Fibroblast of skin of abdomen (primary cell): ENCODE data around the gene DENND4B.
"Not testable (repeated sequence)": the region's sequence is repeated elsewhere in the genome, so short reads cannot be mapped to it uniquely, and the experiment has no call there.

ENCODE experiments used
- DNase-seq: peaks from one replicate; pipeline ENCODE4 v3.0.0-alpha.2; 2013

DENND4B gene

GRCh38 chr1:153928245-153928644 is 18.3 kb downstream of the DENND4B start:
- DNase-seq, result no peak

- no peak for DNase-seq
Observed at GRCh38 chr1:153926405-153926804, 20.1 kb downstream of the DENND4B start.

GRCh38 chr1:153922972-153923925 is 23.3 kb downstream of the DENND4B start, which contains the start of gene GATAD2B:
TSS of gene GATAD2B (minus strand) at chr1:153922972. CDS start at chr1:153828347, 94,625 bp downstream.
- DNase-seq, result peak; percentile 100

DNA sequence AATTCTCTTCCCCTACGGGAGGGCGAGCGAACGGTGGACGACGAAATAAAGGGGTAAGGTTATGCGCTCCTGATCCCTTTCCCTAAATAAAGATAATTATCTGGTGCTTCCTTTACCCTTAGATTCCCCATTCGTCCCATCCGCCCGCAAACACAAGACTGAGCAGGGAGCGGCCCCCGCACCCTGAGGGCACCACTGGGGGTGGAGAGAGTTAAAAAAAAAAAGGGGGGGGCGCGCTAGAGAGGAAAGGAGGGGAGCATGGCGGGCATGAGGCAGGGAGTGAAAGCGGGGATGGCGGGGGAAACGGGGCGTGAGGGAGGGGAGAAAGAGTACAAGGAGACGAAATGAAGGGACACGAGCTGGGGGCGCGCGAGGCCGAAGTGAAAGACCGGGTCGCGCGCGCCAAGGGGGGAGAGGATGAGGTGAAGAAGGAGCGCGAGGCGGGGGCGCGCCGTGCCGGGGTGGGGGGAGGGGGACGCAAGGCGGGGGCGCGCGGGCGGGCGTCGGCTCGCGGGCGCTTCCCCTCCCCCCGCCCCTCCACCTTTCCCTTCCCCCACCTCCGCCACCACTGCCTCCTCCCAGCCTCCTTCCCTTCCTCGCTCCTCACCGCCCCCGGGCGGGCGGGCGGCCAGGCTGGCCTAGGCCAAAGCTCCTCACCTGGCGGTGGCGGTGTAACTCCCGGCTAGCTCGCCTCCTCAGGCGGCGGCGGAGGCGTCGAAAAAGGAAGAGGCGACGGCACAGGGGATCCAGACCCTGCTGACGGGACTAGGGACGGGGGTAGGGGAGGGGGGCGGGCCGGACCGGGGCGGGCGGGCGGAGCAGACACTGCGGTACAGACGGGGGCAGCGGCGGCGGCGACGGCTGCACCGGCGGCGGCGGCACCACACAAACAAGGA is 24.2 kb downstream of the DENND4B start:
- no peak for DNase-seq

DNA sequence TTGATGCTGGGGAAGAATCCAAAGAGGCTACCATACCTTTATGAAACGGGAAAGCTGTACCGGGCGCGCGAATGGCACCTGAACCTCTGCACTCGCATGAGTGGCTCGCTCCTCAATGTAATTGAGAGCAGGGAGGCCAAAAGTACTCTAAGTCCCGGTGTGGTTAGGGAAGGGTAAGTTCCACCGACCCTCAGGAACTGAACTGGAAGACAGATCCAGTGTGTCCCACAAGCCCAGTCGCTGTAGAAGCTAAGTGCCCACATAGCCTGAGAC is 24.8 kb downstream of the DENND4B start:
- DNase-seq, result no peak

- no peak for DNase-seq
Observed at GRCh38 chr1:153921080-153921802, 25.3 kb downstream of the DENND4B start.

DNA sequence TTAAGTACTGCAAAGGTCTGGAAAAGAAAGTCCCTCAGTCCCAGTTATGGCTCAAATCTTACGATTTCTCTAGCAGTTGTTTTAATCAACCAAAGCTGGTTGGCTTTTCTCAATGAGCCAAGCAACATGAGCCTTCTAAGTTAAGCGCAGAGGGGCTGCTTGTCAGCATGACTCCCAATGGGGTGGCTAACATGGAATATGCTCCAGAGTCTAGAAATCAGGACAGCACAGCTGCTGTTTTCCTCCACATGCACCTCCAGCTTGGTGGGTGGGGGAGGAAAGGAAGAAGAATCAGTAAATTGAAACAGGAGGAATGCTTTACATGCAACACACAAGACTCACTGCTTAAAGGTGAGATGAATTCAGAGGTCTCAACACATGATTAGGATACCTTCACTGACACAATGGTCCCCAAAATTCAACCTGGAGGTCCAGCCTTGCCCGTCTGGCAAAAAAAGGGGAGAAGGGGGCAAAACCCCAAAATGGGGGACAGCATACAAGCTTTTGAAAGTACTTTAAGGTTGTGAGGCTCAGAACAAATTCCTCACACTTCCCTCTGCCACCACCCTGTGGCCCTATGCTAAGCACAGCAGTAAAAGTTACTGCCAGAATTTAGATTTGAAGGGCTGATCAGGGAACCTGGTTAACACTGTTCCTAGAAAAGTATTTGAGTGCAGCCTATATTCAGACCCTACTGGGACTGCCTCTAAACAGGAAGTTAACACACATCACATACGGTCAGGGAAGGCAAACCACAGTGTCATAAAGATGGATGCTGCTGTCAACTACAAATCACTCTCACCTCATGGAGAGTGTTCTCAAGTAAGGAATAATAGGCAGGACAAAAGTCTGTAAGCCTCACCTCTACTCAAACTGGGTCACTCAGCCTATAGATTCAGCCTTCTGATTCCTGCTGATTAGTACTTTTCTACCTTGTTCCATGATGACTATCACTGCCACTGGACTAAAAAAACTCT is 26.4 kb downstream of the DENND4B start:
- DNase-seq, result peak; percentile 38

DNA sequence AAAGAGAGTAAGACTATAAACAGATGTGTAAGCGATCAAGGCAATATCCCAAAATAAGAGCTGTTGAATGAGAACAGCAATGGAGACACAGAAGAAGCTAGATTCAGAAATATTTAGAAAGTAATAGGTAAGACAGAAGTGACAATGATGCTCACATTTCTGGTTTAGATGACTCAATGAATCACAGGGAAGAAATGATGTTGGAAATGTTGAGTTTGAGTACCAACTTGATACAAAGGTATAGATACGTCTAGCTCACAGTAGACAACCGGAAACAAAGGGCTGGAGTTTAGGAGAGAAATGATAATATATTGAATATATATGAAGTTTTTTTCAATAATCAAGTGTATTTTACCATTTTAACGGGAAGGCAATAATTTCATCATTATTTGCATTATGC is 30.2 kb downstream of the DENND4B start:
- DNase-seq, result no peak

GRCh38 chr1:153912349-153912748 is 34.2 kb downstream of the DENND4B start:
- no peak for DNase-seq

GRCh38 chr1:153910560-153910959 is 36.0 kb downstream of the DENND4B start:
- DNase-seq, result not testable (repeated sequence)

- DNase-seq, result no peak
Observed at GRCh38 chr1:153908071-153908470, 38.4 kb downstream of the DENND4B start.

DNA sequence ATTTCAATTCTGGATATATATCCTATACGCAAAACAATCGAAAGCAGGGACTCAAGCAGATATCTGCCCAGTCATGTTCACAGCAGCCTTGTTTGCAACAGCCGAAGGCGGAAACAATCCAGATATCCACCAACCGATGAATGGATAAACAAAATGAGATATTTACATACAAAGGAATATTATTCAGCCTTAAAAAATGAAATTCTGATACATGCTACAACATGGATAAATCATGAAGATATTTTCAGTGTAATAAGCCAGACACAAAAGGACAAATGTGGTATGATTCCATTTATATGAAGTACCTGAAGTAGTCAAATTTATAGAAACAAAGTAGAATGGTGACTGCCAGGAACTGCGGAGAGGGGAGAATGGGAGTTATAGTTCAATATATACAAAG is 39.4 kb downstream of the DENND4B start:
- no peak for DNase-seq

DNA sequence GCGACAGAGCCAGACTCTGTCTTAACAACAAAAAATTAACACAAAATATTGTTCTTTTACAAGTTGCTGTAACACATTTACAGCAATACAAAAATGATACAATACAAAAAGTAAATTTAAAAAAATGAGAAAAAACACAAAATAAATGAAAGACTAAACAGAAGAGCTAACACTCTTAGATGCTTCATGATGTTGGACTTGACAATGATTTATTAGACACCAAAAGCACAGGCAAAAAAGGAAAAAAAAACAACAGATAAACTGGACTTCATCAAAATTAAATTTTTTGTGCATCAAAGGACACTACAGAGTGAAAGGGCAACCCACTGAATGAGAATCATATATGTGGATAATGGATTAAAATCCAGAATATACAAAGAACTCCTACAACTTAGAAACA is 40.1 kb downstream of the DENND4B start:
- no peak for DNase-seq

GRCh38 chr1:153905908-153906307 is 40.6 kb downstream of the DENND4B start:
- not testable (repeated sequence) for DNase-seq

DNA sequence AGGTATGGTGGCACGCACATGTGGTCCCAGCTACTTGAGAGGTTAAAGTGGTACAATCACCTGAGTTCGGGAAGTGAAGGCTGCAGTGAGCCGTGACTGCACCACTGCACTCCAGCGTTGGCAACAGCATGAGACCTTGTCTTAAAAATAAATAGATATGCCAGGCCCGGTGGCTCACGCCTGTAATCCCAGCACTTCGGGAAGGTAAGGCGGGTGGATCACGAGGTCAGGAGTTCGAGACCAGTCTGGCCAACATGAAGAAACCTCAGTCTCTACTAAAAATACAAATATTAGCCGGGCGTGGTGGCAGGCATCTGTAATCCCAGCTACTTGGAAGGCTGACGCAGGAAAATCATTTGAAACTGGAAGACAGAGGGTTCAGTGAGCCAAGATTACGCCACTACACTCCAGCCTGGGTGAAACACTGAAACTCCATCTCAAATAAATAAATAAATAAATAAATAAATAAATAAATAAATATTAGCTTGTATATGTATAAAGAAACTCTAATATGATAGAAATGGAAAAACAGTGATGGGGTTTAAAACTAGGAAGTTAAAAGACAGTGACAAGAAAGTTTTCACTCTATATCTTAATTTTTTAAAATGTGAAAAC is 42.6 kb downstream of the DENND4B start:
- no peak for DNase-seq

DNA sequence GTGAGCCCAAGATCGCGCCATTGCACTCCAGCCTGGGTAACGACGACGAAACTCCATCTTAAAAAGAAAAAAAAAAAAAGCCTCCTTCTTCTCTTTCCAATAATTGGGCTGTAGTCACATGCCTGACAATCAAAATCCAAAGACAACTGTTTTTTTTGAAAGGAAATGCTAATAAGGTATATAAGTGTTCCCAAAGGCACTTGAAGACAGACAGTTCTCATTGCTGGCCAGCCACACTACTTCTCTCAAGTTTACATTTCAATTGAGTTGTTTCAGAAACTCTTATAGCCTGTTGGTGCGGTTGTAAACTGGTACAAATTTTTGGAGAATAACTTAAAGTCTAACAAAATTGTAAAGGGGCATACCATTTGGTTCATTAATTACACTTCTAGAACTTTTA is 47.0 kb downstream of the DENND4B start:
- DNase-seq, result no peak

DNA sequence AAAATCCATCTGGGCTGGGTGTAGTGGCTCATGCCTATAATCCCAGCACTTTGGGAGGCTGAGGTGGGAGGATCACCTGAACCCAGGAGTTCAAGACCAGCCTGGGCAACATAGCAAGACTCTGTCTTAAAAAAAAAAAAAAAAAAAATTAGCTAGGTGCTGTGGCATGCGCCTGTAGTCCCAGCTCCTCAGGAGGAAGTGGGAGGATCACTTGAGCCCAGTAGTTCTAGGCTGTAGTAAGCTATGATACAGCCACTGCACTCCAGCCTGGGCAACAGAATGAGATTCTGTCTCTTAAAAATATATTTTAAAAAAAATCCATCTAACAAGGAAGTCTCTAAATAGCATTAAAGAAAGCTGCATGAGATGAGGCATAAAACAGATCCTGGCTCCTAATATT is 50.7 kb downstream of the DENND4B start:
- DNase-seq, result not testable (repeated sequence)

DNA sequence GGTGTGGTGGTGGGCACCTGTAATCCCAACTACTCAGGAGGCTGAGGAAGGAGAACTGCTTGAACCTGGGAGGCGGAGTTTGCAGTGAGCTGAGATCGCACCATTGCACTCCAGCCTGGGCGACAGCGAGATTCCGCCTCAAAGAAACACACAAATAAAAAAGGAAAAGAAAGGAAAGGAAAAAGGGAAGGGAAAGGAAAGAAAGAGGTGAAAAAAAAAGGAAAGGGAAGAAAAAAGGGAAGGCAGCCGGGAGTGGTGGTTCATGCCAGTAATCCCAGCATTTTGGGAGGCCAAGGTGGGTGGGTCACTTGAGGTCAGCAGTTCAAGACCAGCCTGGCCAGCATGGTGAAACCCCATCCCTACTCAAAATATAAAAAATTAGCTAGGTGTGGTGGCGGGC is 55.5 kb downstream of the DENND4B start:
- not testable (repeated sequence) for DNase-seq

DNA sequence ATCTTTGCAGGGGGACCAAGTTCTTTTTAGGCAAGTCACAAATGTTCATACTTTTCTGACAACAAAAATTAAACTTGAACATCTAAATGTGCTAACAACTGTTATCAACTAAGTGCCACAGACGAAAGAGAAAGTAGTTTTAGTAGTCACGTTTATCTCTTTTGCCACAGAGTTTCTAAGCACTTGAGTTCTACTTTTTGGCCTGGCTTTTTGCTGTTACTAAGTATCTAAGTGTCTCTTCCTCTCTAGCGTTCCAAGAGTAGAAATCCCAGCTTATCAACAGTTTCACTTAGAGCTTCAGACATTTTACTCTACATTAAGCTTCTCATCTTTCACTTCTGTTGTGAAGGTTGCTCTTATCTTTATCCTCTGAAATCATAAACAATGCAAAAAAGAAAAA is 58.0 kb downstream of the DENND4B start:
- DNase-seq, result no peak

DNA sequence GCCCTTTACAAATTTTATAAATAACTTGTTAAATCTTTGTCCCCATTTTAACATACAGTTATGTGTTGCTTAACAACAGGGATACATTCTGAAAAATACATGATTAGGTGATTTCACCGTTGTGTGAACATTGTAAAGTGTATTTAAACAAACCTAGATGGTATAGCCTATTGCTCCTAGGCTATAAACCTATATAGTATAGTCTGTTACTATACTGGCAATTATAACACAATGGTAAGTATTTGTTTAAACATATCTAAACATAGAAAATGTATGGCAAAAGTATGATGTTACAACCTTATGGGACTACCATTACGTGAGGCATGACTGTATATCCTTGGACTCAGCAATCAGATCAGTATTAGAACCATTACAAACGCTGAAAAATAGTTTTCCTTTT is 60.4 kb downstream of the DENND4B start:
- DNase-seq, result no peak

DNA sequence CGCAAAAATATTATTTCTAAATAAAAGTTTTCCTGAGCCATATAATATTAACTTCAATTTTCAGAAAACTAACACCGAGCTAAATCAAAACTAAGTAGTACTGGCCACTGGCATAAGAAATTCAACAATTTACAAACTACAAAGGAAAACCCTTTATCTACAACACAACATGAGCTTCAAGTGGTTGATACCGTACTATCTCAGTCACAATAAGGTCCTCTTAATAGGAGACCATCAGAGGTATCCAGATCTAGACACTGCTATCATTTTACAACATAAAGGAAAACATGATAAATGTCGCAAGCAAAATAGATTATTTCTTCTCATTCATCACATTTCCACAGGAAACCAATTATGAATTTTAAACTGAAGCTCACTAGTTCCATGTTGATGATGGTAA is 63.3 kb downstream of the DENND4B start:
- no peak for DNase-seq
